AG09319 (cell line): ENCODE results near the gene KIF22.
"Not testable (repeated sequence)": the region's sequence is repeated elsewhere in the genome, so short reads cannot be mapped to it uniquely, and the experiment has no call there.

Experiments
- DNase-seq: peaks from one replicate; pipeline ENCODE4 v3.0.0-alpha.2; 2010; ENCODE audit warnings: low read depth; ENCODE audit errors: extremely low read depth
- TF ChIP-seq, protein P1 (sequence below): IDR thresholded peaks from 2 replicates; pipeline ENCODE4 v1.5.1; 2011; ENCODE audit warnings: low read depth, mild to moderate bottlenecking, inconsistent platforms, low read length, moderate library complexity

The KIF22 gene

GRCh38 chr16:29760567-29761279, 29.8 kb upstream of the KIF22 start:
- DNase-seq, result no peak
- TF ChIP-seq, protein P1, sequence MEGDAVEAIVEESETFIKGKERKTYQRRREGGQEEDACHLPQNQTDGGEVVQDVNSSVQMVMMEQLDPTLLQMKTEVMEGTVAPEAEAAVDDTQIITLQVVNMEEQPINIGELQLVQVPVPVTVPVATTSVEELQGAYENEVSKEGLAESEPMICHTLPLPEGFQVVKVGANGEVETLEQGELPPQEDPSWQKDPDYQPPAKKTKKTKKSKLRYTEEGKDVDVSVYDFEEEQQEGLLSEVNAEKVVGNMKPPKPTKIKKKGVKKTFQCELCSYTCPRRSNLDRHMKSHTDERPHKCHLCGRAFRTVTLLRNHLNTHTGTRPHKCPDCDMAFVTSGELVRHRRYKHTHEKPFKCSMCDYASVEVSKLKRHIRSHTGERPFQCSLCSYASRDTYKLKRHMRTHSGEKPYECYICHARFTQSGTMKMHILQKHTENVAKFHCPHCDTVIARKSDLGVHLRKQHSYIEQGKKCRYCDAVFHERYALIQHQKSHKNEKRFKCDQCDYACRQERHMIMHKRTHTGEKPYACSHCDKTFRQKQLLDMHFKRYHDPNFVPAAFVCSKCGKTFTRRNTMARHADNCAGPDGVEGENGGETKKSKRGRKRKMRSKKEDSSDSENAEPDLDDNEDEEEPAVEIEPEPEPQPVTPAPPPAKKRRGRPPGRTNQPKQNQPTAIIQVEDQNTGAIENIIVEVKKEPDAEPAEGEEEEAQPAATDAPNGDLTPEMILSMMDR, result no peak

- DNase-seq, result not testable (repeated sequence)
Observed at GRCh38 chr16:29761280-29761651, 29.3 kb upstream of the KIF22 start.

DNA sequence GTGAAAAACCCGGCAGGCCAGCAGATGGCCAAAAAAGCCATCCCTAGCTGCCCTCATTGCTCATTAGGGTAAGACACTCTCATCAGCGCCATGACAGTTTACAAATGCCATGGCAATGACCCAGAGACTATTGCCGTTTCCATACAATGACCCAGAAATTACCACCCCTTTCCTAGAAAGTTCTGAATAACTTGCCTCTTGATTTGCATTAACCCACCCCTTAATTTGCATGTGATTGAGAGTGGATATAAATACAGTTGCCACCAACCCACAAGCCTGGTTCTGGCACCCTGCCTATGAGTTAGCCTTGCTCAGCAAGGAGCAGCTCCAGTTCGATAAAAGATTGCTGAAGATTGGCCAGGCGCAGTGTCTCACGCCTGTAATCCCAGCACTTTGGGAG, 28.7 kb upstream of the KIF22 start:
- DNase-seq, result no peak
- TF ChIP-seq, protein P1, result no peak

DNA sequence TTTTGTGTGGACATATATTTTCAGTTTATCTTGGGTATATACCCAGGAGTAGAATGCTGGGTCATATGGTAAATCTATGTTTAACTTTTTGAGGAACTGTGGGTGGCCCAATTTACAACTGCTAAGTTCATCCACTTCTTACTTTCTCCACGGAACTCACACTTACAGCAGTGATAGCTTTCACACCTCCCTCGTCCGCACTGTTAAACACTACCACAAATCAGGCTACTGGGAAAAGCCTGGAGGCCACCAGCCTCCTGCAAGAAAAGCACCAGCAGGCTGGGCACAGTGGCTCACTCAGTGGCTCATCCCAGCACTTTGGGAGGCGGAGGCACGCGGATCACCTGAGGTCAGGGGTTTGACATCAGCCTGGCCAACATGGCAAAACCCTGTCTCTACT, 27.2 kb upstream of the KIF22 start:
- no peak for DNase-seq
- TF ChIP-seq, protein P1, result no peak

DNA sequence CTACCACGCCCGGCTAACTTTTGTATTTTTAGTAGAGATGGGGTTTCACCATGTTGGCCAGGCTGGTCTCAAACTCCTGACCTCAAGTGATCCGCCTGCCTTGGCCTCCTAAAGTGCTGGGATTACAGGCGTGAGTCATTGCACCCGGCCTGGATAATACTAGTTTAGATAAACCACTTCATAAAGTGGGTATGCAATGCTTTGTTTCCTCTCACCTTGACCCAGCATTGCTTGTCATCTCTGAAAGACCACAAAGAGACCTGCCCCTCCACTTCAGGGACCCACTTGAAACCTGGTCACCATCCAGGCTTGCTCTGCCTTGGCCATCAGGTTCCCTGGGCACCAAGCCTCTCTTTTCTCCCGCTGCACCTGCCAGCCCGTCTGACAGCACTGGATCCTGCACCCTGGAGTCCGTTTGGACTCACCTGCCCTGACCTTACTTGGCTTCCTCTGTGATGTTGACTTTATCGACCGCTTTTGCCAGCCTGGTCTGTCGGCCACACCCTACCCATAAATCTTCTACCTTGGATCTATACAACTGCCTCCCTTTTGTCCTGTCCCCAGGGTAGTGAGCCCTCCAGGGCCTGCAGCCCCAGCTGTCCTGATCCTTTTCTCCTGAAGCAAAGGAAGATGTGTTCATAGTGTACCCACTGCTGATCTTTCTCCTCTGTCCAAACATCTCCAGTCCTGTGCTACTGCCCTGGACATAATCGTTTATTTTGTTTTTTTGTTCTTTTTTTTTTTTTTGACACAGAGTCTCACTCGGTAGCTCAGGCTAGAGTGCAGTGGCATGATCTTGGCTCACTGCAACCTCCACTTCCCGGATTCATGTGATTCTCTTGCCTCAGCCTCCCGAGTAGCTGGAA, 25.2 kb upstream of the KIF22 start:
- no peak for DNase-seq

GRCh38 chr16:29766571-29766970, 24.0 kb upstream of the KIF22 start:
- TF ChIP-seq, protein P1, result no peak
- DNase-seq, result no peak

More for the DNA sequence above, 25.2 kb upstream of the KIF22 start:
- TF ChIP-seq, protein P1, result no peak

DNA sequence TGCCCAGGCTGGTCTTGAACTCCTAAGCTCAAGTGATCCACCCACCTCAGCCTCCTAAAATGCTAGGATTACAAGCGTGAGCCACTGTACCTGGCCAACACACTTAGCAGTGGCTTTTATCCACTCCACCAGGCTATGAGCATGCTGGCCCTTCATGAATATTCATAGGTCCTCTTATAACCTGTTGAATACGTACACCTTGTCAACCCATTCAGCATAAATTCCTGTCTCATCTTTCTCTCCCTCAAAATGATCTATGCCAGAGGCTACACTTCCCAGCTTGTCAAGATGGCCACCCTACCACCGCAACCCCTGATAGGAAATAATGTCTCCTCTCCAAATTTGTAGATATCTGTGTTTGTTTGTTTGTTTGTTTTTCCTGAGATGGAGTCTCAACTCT, 23.5 kb upstream of the KIF22 start:
- DNase-seq, result no peak
- TF ChIP-seq, protein P1, result no peak

GRCh38 chr16:29769507-29769906, 21.0 kb upstream of the KIF22 start:
- TF ChIP-seq, protein P1, result no peak
- DNase-seq, result no peak
